Mucosa of descending colon (tissue), 3 donors: ENCODE measurements around the gene SIK2. TPM values are rescaled to one million over a fixed set of nuclear protein-coding genes. Genes with fewer than 3 reads are reported as not detected.
A peak's percentile ranks its signal among the peaks of the same experiment; 100 is the strongest.

Source experiments
- ATAC-seq: fragments of 200-7000 bp; cut with Tn5 transposase; one replicate; pipeline ENCODE4 v1.9.1; 2020; ENCODE audit warnings: mild to moderate bottlenecking, moderate library complexity
- DNase-seq, 3 donors: peaks; one replicate each; pipeline ENCODE4 v3.0.0-alpha.2; 2020
- H3K36me3 ChIP-seq: fragments of 200-600 bp; one replicate; pipeline ENCODE4 v1.8.0; 2021; ENCODE audit warnings: low read depth, mild to moderate bottlenecking
- H3K4me1 ChIP-seq: fragments of 200-600 bp; one replicate; pipeline ENCODE4 v1.8.0; 2021; ENCODE audit warnings: low read depth, mild to moderate bottlenecking
- H3K4me3 ChIP-seq: fragments of 200-600 bp; one replicate; pipeline ENCODE4 v1.8.0; 2021; ENCODE audit warnings: mild to moderate bottlenecking
- H3K9me3 ChIP-seq: fragments of 200-600 bp; one replicate; pipeline ENCODE4 v1.8.0; 2021; ENCODE audit warnings: mild to moderate bottlenecking
- intact Hi-C, 2 donors: fragments of 100-400 bp; cut with DNase I in 1 of 2; cut with micrococcal nuclease in 1 of 2; formaldehyde crosslinking; loops; one replicate each; pipeline versions ENCODE4 v1.11.0 to v1.11.1; 2022; cut with DNase I, micrococcal nuclease
- total RNA-seq, 3 donors: library from RNA; stranded (reverse); fragmentation: NEBNext Ultra II Directional in 2 of 3; extraction: Animal tissue kit (Norgen Biotek cat#: 25700) in 2 of 3; gene quantifications; one replicate each; pipeline versions ENCODE4 v1.2.1 to v1.2.4, GENCODE V29; 2021 to 2023
- TF ChIP-seq, protein P1 (sequence below): fragments of 200-600 bp; IDR thresholded peaks from one replicate; pipeline ENCODE4 v1.8.0; 2022; ENCODE audit warnings: antibody characterized with exemption, mild to moderate bottlenecking
- donor health status: DM: no; HTN: no; CAD: no; lungs with moderate emphysema.
- donor health status: DM: no; HTN: no; CAD: no.
- donor health status: DM: no; HTN: yes; CAD: no.

Gene SIK2
- total RNA-seq, 3 donors from 2014 or later = 22.0 to 23.0 (median 22.7) TPM

DNA sequence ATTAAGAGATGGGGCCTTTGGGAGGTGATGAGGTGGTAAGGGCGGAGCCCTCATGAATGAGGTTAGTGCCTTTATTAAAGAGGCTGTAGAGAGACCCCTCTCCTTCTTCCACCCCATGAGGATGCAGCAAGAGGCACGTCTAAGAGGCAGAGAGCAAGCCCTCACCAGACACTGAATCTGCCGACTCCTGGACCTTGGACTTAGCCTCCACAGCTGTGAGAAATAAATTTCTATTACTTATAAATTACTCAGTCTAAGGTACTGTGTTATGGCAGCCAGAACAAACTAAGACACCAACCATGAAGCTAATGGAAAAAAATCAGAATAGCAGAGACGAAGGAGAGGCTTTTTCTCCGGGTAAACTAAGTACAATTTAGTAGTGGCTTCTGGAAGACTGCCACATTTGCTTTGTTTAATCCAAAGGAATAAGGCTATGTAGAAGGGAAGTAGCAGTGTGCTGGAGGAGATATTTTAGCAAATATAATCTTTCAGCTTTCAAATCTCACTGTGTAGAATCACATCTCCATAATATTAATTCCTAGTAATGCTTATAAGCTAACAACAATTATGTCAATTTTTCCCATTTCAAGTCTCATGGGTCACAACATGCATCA is 12.3 kb upstream of the SIK2 start:
- ATAC-seq (no peak), DNase-seq (peak in 1 of 3 donors; percentile 11)
- no peak overlapping the region for H3K4me3 ChIP-seq
- intact Hi-C loops = loop anchor here in 1 of 2 donors (10.0 kb wide), 1 partner anchor 245 kb away; no protein-coding TSS in a partner anchor
- TF ChIP-seq, protein P1, sequence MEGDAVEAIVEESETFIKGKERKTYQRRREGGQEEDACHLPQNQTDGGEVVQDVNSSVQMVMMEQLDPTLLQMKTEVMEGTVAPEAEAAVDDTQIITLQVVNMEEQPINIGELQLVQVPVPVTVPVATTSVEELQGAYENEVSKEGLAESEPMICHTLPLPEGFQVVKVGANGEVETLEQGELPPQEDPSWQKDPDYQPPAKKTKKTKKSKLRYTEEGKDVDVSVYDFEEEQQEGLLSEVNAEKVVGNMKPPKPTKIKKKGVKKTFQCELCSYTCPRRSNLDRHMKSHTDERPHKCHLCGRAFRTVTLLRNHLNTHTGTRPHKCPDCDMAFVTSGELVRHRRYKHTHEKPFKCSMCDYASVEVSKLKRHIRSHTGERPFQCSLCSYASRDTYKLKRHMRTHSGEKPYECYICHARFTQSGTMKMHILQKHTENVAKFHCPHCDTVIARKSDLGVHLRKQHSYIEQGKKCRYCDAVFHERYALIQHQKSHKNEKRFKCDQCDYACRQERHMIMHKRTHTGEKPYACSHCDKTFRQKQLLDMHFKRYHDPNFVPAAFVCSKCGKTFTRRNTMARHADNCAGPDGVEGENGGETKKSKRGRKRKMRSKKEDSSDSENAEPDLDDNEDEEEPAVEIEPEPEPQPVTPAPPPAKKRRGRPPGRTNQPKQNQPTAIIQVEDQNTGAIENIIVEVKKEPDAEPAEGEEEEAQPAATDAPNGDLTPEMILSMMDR = no peak
- no peaks in the 10 kb centered on the region for H3K4me1 ChIP-seq
- no peaks in the 10 kb centered on the region for H3K9me3 ChIP-seq
- no peaks in the 10 kb centered on the region for H3K36me3 ChIP-seq

DNA sequence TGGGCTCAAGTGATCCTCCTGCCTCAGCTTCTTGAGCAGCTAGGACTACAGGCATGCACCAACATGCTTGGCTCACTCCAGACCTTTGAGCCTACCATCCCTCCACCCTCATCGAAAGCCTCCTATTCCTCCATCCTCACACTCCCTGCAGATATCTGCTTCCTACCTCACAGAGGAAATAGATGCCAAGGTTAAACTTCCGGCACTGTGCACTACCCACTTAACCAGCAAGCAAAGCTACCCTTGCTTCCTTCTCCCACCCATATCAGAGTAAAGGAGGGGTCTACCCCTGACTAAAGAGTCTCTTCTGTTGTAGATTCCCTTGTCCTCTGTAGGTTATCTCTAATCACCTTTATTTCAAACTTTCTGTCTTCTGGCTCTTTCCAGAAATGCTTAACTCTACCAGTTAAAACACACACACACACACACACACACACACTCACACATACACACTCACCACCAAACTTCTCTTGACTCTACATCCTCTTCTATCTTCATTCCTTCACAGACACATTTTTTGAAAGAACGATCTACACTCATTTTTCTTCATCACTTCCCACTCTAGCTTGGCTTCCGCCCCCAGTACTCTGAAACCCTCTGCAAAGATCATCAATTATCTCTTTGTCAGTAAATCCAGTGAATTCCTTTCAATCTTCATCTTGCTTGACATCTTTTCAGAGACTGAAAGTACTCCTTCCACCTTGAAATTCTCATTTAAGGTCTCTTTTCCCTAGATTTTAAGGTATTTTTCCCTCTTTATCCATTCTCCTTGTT is 10.9 kb upstream of the SIK2 start:
- ATAC-seq = no peak
- no peak overlapping the region for H3K4me3 ChIP-seq
- intact Hi-C loops = no loop called here
- no peaks in the 10 kb centered on the region for H3K9me3 ChIP-seq
- DNase-seq = no peak
- TF ChIP-seq, protein P1 = no peak
- H3K4me1 ChIP-seq = no peaks in the 10 kb centered on the region
- no peaks in the 10 kb centered on the region for H3K36me3 ChIP-seq

DNA sequence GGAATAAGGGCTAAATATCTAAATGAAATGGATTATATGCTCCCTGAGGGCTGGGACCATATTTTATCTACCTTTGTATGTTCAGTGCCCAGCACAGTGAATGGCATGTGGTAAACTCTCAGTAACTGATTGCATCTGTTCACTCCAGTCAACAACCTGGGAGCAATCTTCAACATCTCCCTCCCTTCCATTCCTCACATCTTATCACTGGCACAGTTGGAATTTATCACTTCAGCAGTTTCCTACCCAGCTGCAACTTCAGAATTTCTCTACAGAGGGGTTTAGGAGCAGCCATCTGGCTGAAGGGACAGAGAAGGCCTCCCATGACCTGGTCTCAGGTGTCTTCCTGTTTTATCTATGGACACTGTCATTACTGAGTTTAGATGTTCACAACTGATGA is 9.8 kb upstream of the SIK2 start:
- intact Hi-C loops = no loop called here
- no peak overlapping the region for H3K4me3 ChIP-seq
- no peak for ATAC-seq

DNA sequence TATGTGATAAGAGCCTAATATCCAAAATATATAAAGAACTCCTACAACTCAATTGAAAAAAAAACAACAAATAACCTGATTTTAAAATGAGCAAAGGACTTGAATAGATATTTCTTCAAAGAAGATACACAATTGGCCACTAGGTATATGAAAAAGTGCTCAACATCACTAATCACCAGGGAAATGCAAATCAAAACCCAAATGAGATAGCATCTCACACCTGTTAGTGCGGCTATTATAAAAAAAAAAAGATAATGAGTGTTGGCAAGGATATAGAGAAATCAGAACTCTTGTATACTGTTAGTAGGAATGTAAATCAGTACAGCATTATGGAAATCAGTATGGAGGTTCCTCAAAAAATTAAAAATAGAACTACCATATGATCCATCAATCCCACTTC is 5.9 kb upstream of the SIK2 start:
- Histone ChIP-seq H3K36me3 (no peaks in the 10 kb centered on the region), H3K9me3 (no peaks in the 10 kb centered on the region), H3K4me3 (no peak overlapping the region), H3K4me1 (no peaks in the 10 kb centered on the region)
- ATAC-seq (no peak), DNase-seq (no peak)
- TF ChIP-seq, protein P1 = no peak
- intact Hi-C loops = no loop called here

More for the DNA sequence above, 9.8 kb upstream of the SIK2 start:
- TF ChIP-seq, protein P1 = no peak
- Histone ChIP-seq H3K36me3 (no peaks in the 10 kb centered on the region), H3K9me3 (no peaks in the 10 kb centered on the region), H3K4me1 (no peaks in the 10 kb centered on the region)
- no peak for DNase-seq

DNA sequence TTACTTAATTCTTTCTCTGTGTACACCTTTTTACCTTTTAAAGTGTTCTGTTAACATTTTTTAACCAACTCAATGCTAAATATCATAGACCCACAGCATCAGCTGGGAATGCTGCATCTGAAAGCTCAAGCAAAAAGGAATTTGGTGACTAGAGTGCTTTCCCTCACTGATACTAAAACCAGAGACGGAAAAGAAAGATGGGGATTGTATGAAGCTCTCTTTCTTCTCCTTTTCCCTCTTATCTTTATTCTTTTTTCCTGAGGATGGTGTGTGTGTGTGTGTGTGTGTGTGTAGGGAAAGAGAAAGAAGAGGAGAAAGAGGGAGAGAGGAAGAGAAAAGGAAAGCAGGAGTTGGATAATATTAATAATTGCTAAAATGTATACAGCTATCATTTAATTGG is 4.1 kb upstream of the SIK2 start:
- Histone ChIP-seq H3K4me1 (peaks cover 6% of the 10 kb centered on the region), H3K4me3 (no peak overlapping the region), H3K36me3 (no peaks in the 10 kb centered on the region), H3K9me3 (no peaks in the 10 kb centered on the region)
- no peak for ATAC-seq
- intact Hi-C loops = no loop called here
- DNase-seq = no peak
- TF ChIP-seq, protein P1 = no peak
